ENCODE results near the gene CGNL1.

GRCh38 chr15:57330619-57331340 lies 45.5 kb upstream of the CGNL1 start:
- TF ChIP-seq CTCF (IDR thresholded peaks at IDR 0.05): no peak
- peak; percentile 31 for TF ChIP-seq TCF12 (IDR thresholded peaks at IDR 0.05)
- no peak for TF ChIP-seq FOXM1 (IDR thresholded peaks at IDR 0.05; ENCODE audit: low read depth)
- TF ChIP-seq POLR2AphosphoS5 (IDR thresholded peaks at IDR 0.05; ENCODE audit: low read depth, low read length): no peak
- TF ChIP-seq RFX5 (IDR thresholded peaks at IDR 0.05; ENCODE audit: low read length): no peak
- TF ChIP-seq EZH2phosphoT487 (IDR thresholded peaks at IDR 0.05; ENCODE audit: borderline replicate concordance, low read depth): no peak
- no peak for TF ChIP-seq GATA2 (CRISPR knock-in tag; IDR thresholded peaks at IDR 0.05)
- TF ChIP-seq RCOR1 (IDR thresholded peaks at IDR 0.05; ENCODE audit: low read length): no peak
- TF ChIP-seq REST (IDR thresholded peaks at IDR 0.05; ENCODE audit: low read depth, low read length): no peak
- TF ChIP-seq JUND (IDR thresholded peaks at IDR 0.05): peak; percentile 33; the same call in 1 of the 2 replicates
- TF ChIP-seq EP300 (IDR thresholded peaks at IDR 0.05; ENCODE audit: borderline replicate concordance in 1 of 2, low read depth in 1 of 2, low read length in 1 of 2): no peak
